GM23338 (cell line): ENCODE results near the gene TRIM28. TPM values are rescaled to one million over a fixed set of nuclear protein-coding genes. Genes with fewer than 3 reads are reported as not detected.
A peak's percentile ranks its signal among the peaks of the same experiment; 100 is the strongest.

Source experiments
- ATAC-seq: fragments of 200-7000 bp; cut with Tn5 transposase; 3 replicates; pipeline ENCODE4 v1.9.1; 2020
- DNase-seq: peaks from one replicate; pipeline ENCODE4 v3.0.0-alpha.2; 2015; ENCODE audit warnings: low spot score
- H2AFZ ChIP-seq: fragments of 200-600 bp; sonication (generic); 2 replicates; pipeline ENCODE4 v1.8.0; 2016; ENCODE audit warnings: antibody characterized with exemption, mild to moderate bottlenecking, moderate library complexity
- H3F3A ChIP-seq: fragments of 200-600 bp; sonication (generic); replicated peaks from 2 replicates; pipeline ENCODE4 v1.8.0; 2017; ENCODE audit warnings: antibody characterized with exemption, mixed run types, low read depth
- H3K27ac ChIP-seq: fragments of 200-600 bp; sonication (generic); 2 replicates; pipeline ENCODE4 v1.6.1; 2016; ENCODE audit warnings: low read depth
- H3K27me3 ChIP-seq: fragments of 200-600 bp; sonication (generic); 2 replicates; pipeline ENCODE4 v1.8.0; 2016; ENCODE audit warnings: mild to moderate bottlenecking, mixed run types, moderate library complexity; ENCODE audit not compliant: insufficient read depth
- H3K36me3 ChIP-seq: fragments of 200-600 bp; sonication (generic); 2 replicates; pipeline ENCODE4 v1.8.0; 2016; ENCODE audit warnings: mild to moderate bottlenecking; ENCODE audit not compliant: insufficient read depth
- H3K4me1 ChIP-seq: fragments of 200-600 bp; sonication (generic); 2 replicates; pipeline ENCODE4 v1.8.0; 2016; ENCODE audit warnings: mild to moderate bottlenecking, moderate library complexity; ENCODE audit not compliant: insufficient read depth
- H3K4me2 ChIP-seq: fragments of 200-600 bp; sonication (generic); 2 replicates; pipeline ENCODE4 v1.7.1; 2017; ENCODE audit warnings: mixed run types
- H3K4me3 ChIP-seq: fragments of 200-600 bp; sonication (generic); 2 replicates; pipeline ENCODE4 v1.6.1; 2016; ENCODE audit warnings: mixed run types
- H3K79me2 ChIP-seq: fragments of 200-600 bp; sonication (generic); replicated peaks from 2 replicates; pipeline ENCODE4 v1.8.0; 2017; ENCODE audit warnings: mild to moderate bottlenecking; ENCODE audit not compliant: insufficient read depth
- H3K9me2 ChIP-seq: fragments of 200-600 bp; sonication (generic); 2 replicates; pipeline ENCODE4 v1.8.0; 2017; ENCODE audit not compliant: insufficient read depth
- H4K20me1 ChIP-seq: fragments of 200-600 bp; sonication (generic); replicated peaks from 2 replicates; pipeline ENCODE4 v1.8.0; 2017; ENCODE audit warnings: mild to moderate bottlenecking; ENCODE audit not compliant: insufficient read depth
- H3K27ac Mint-ChIP-seq: 2 replicates; pipeline ENCODE4 v1.8.0; 2020; ENCODE audit warnings: inconsistent platforms, mild to moderate bottlenecking, moderate library complexity, mixed read lengths
- H3K27me3 Mint-ChIP-seq: 3 replicates; pipeline ENCODE4 v1.8.0; 2022; ENCODE audit warnings: low read depth, mild to moderate bottlenecking, moderate library complexity, mixed read lengths, inconsistent platforms; ENCODE audit not compliant: insufficient read depth, poor library complexity
- H3K36me3 Mint-ChIP-seq: 3 replicates; pipeline ENCODE4 v1.8.0; 2021; ENCODE audit warnings: low read depth, mild to moderate bottlenecking, inconsistent platforms, moderate library complexity, mixed read lengths
- H3K4me1 Mint-ChIP-seq: 3 replicates; pipeline ENCODE4 v1.8.0; 2020; ENCODE audit warnings: mild to moderate bottlenecking, inconsistent platforms, mixed read lengths
- H3K4me3 Mint-ChIP-seq: 3 replicates; pipeline ENCODE4 v1.8.0; 2021; ENCODE audit warnings: moderate library complexity, mild to moderate bottlenecking, inconsistent platforms, mixed read lengths
- H3K9me3 Mint-ChIP-seq: 3 replicates; pipeline ENCODE4 v1.8.0; 2020; ENCODE audit warnings: moderate library complexity, mild to moderate bottlenecking, inconsistent platforms, mixed read lengths
- CREB1 ChIP-seq: fragments of 250-450 bp; sonication (Bioruptor Pico); IDR thresholded peaks from 2 replicates; pipeline ENCODE4 v1.5.0; 2020; ENCODE audit warnings: low read depth, mild to moderate bottlenecking, moderate library complexity
- EZH2 ChIP-seq: fragments of 200-600 bp; sonication (generic); IDR thresholded peaks from one replicate; pipeline ENCODE4 v1.8.0; 2017; ENCODE audit warnings: antibody characterized with exemption, mild to moderate bottlenecking, low read depth; ENCODE audit not compliant: unreplicated experiment
- EZH2phosphoT487 ChIP-seq: fragments of 200-600 bp; sonication (generic); IDR thresholded peaks from one replicate; pipeline ENCODE4 v1.8.1; 2018; ENCODE audit warnings: antibody characterized with exemption; ENCODE audit not compliant: unreplicated experiment
- JUNB ChIP-seq: IDR thresholded peaks from one replicate; pipeline ENCODE4 v1.6.1; 2016; ENCODE audit warnings: antibody characterized with exemption; ENCODE audit not compliant: unreplicated experiment
- NANOG ChIP-seq: IDR thresholded peaks from 2 replicates; pipeline ENCODE4 v1.6.1; 2016; ENCODE audit warnings: antibody characterized with exemption, borderline replicate concordance
- POLR2AphosphoS5 ChIP-seq: IDR thresholded peaks from 2 replicates; pipeline ENCODE4 v1.6.1; 2016; ENCODE audit warnings: antibody characterized with exemption, low read depth
- STAT1 ChIP-seq: IDR thresholded peaks from one replicate; pipeline ENCODE4 v1.6.1; 2016; ENCODE audit warnings: antibody characterized with exemption; ENCODE audit not compliant: unreplicated experiment
- ZNF114 ChIP-seq: fragments of 250-450 bp; sonication (Bioruptor Pico); IDR thresholded peaks from 2 replicates; pipeline ENCODE4 v1.5.0; 2020; ENCODE audit warnings: mild to moderate bottlenecking, moderate library complexity
- ZNF331 ChIP-seq: fragments of 250-450 bp; sonication (Bioruptor Pico); IDR thresholded peaks from 2 replicates; pipeline ENCODE4 v1.5.0; 2020; ENCODE audit warnings: low read depth, mild to moderate bottlenecking, moderate library complexity
- long read RNA-seq: library from polyadenylated mRNA; unstranded; transcript quantifications from one replicate; pipeline ENCODE4 v2.0.0, GENCODE V29; 2020; ENCODE audit not compliant: unreplicated experiment
- polyA plus RNA-seq: library from polyadenylated mRNA; unstranded; fragments of >200 nt; fragmentation: Nextera tagmentation; extraction: Ambion mirVana; gene quantifications from 2 replicates; pipeline ENCODE4 v1.2.1, GENCODE V29; 2016
- total RNA-seq: library from RNA; depleted of rRNA; stranded (reverse); fragments of >200 nt; shearing (Covaris generic); gene quantifications from 2 replicates; pipeline ENCODE4 v1.2.3, GENCODE V29; 2014; rRNA removed
- TF ChIP-seq, protein P1 (sequence below): IDR thresholded peaks from 2 replicates; pipeline ENCODE4 v1.6.1; 2016; ENCODE audit warnings: antibody characterized with exemption
- TF ChIP-seq, protein P2 (sequence below): IDR thresholded peaks from one replicate; pipeline ENCODE4 v1.6.1; 2018; ENCODE audit warnings: antibody characterized with exemption; ENCODE audit not compliant: unreplicated experiment
- TF ChIP-seq, protein P3 (sequence below): fragments of 250-450 bp; sonication (Bioruptor Pico); IDR thresholded peaks from 2 replicates; pipeline ENCODE4 v1.5.0; 2020; ENCODE audit warnings: mild to moderate bottlenecking, moderate library complexity
- TF ChIP-seq, protein P4 (sequence below), 2 experiments: fragments of 200-600 bp in 1 of 2; sonication (generic) in 1 of 2; conservative IDR thresholded peaks; 2 replicates each; pipeline versions ENCODE4 v1.5.1 to v1.6.1; 2016 to 2017; ENCODE audit warnings: antibody characterized with exemption in 2 of 2, low read depth in 2 of 2, mild to moderate bottlenecking in 2 of 2, moderate library complexity in 1 of 2

Gene TRIM28
- total RNA-seq = 1,208 and 1,430 TPM in 2 replicates
- polyA plus RNA-seq = 920 and 1,022 TPM in 2 replicates
- long read RNA-seq, transcript TRIM28-213 (4 exons, 714 nt) = minor isoform, 9 of 89 reads
- long read RNA-seq, transcript TRIM28-201 (17 exons, 2,960 nt) = major isoform, 28 of 89 reads
- long read RNA-seq, partial matches to known transcripts = 42 of 89 reads
- long read RNA-seq, other reads (novel, unspliced or antisense) = 10 of 89 reads

DNA sequence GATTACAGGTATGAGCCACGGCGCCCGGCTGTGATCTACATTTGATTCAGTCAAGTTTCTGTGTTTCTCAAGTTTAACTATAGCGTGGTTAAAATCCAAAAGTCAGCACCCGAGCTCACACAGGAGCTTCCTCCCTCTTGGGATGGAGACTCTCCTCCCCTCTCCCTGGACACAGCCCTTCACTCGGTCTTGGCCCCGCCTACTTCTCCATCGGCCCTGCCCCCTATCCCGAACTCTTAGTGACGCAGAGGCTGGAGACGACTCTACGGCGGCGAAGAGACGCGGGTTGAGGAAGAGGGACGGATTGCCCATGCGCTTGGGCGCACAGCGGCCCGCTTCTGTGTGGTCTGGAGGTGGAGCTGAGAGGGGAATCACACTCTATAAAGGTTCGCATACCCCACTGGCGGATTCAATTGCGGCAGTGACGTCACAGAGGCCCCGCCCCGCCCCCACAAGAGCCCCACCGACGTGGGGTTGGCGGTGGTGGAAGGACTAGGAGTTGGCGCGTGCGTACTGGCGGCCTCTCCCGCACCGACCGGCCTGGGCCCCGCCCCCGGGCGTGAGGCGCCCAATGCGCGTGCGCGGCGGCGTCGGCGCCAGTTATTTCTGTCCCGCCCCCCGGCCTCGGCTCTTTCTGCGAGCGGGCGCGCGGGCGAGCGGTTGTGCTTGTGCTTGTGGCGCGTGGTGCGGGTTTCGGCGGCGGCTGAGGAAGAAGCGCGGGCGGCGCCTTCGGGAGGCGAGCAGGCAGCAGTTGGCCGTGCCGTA is at the start of gene TRIM28:
TRIM28 (plus strand) TSS at position 239 of the 765 bp plus-strand sequence. CDS start 694 bp downstream, outside the sequence.
- H3K4me2 ChIP-seq = peak within 1 kb of the TSS; percentile 98
- H4K20me1 ChIP-seq = peaks cover 37% of the 10 kb centered on the region
- Mint-ChIP-seq H3K36me3 (peaks cover 44% of the 10 kb centered on the region), H3K9me3 (peaks cover 5% of the 10 kb centered on the region; the same call in 2 of the 3 replicates), H3K4me3 (peak within 1 kb of the TSS; percentile 99), H3K4me1 (peaks cover 22% of the 10 kb centered on the region), H3K27me3 (peaks cover 45% of the 10 kb centered on the region), H3K27ac (peak within 1 kb of the TSS; percentile 100)
- peak within 1 kb of the TSS; percentile 99 for H3K4me3 ChIP-seq
- H3K36me3 ChIP-seq = peaks cover 24% of the 10 kb centered on the region
- no peak within 1 kb of the TSS for H2AFZ ChIP-seq
- H3F3A ChIP-seq = peaks cover 43% of the 10 kb centered on the region
- no peaks in the 10 kb centered on the region for H3K9me2 ChIP-seq
- peak within 1 kb of the TSS; percentile 96 for H3K27ac ChIP-seq
- no peak for TF ChIP-seq ZNF114
- TF ChIP-seq, protein P1, sequence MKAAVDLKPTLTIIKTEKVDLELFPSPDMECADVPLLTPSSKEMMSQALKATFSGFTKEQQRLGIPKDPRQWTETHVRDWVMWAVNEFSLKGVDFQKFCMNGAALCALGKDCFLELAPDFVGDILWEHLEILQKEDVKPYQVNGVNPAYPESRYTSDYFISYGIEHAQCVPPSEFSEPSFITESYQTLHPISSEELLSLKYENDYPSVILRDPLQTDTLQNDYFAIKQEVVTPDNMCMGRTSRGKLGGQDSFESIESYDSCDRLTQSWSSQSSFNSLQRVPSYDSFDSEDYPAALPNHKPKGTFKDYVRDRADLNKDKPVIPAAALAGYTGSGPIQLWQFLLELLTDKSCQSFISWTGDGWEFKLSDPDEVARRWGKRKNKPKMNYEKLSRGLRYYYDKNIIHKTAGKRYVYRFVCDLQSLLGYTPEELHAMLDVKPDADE = peak; percentile 46; the same call in 1 of the 2 replicates
- no peak for TF ChIP-seq EZH2phosphoT487
- TF ChIP-seq, protein P2, sequence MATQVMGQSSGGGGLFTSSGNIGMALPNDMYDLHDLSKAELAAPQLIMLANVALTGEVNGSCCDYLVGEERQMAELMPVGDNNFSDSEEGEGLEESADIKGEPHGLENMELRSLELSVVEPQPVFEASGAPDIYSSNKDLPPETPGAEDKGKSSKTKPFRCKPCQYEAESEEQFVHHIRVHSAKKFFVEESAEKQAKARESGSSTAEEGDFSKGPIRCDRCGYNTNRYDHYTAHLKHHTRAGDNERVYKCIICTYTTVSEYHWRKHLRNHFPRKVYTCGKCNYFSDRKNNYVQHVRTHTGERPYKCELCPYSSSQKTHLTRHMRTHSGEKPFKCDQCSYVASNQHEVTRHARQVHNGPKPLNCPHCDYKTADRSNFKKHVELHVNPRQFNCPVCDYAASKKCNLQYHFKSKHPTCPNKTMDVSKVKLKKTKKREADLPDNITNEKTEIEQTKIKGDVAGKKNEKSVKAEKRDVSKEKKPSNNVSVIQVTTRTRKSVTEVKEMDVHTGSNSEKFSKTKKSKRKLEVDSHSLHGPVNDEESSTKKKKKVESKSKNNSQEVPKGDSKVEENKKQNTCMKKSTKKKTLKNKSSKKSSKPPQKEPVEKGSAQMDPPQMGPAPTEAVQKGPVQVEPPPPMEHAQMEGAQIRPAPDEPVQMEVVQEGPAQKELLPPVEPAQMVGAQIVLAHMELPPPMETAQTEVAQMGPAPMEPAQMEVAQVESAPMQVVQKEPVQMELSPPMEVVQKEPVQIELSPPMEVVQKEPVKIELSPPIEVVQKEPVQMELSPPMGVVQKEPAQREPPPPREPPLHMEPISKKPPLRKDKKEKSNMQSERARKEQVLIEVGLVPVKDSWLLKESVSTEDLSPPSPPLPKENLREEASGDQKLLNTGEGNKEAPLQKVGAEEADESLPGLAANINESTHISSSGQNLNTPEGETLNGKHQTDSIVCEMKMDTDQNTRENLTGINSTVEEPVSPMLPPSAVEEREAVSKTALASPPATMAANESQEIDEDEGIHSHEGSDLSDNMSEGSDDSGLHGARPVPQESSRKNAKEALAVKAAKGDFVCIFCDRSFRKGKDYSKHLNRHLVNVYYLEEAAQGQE = no peak
- peak; percentile 93 for TF ChIP-seq POLR2AphosphoS5
- TF ChIP-seq CREB1 (CRISPR knock-in tag) = peak; percentile 98
- TF ChIP-seq, protein P3, sequence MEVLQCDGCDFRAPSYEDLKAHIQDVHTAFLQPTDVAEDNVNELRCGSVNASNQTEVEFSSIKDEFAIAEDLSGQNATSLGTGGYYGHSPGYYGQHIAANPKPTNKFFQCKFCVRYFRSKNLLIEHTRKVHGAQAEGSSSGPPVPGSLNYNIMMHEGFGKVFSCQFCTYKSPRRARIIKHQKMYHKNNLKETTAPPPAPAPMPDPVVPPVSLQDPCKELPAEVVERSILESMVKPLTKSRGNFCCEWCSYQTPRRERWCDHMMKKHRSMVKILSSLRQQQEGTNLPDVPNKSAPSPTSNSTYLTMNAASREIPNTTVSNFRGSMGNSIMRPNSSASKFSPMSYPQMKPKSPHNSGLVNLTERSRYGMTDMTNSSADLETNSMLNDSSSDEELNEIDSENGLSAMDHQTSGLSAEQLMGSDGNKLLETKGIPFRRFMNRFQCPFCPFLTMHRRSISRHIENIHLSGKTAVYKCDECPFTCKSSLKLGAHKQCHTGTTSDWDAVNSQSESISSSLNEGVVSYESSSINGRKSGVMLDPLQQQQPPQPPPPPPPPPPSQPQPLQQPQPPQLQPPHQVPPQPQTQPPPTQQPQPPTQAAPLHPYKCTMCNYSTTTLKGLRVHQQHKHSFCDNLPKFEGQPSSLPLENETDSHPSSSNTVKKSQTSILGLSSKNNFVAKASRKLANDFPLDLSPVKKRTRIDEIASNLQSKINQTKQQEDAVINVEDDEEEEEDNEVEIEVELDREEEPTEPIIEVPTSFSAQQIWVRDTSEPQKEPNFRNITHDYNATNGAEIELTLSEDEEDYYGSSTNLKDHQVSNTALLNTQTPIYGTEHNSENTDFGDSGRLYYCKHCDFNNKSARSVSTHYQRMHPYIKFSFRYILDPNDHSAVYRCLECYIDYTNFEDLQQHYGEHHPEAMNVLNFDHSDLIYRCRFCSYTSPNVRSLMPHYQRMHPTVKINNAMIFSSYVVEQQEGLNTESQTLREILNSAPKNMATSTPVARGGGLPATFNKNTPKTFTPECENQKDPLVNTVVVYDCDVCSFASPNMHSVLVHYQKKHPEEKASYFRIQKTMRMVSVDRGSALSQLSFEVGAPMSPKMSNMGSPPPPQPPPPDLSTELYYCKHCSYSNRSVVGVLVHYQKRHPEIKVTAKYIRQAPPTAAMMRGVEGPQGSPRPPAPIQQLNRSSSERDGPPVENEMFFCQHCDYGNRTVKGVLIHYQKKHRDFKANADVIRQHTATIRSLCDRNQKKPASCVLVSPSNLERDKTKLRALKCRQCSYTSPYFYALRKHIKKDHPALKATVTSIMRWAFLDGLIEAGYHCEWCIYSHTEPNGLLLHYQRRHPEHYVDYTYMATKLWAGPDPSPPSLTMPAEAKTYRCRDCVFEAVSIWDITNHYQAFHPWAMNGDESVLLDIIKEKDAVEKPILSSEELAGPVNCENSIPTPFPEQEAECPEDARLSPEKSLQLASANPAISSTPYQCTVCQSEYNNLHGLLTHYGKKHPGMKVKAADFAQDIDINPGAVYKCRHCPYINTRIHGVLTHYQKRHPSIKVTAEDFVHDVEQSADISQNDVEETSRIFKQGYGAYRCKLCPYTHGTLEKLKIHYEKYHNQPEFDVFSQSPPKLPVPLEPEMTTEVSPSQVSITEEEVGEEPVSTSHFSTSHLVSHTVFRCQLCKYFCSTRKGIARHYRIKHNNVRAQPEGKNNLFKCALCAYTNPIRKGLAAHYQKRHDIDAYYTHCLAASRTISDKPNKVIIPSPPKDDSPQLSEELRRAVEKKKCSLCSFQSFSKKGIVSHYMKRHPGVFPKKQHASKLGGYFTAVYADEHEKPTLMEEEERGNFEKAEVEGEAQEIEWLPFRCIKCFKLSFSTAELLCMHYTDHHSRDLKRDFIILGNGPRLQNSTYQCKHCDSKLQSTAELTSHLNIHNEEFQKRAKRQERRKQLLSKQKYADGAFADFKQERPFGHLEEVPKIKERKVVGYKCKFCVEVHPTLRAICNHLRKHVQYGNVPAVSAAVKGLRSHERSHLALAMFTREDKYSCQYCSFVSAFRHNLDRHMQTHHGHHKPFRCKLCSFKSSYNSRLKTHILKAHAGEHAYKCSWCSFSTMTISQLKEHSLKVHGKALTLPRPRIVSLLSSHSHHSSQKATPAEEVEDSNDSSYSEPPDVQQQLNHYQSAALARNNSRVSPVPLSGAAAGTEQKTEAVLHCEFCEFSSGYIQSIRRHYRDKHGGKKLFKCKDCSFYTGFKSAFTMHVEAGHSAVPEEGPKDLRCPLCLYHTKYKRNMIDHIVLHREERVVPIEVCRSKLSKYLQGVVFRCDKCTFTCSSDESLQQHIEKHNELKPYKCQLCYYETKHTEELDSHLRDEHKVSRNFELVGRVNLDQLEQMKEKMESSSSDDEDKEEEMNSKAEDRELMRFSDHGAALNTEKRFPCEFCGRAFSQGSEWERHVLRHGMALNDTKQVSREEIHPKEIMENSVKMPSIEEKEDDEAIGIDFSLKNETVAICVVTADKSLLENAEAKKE = no peak
- no peak for TF ChIP-seq STAT1
- no peak for TF ChIP-seq ZNF331 (CRISPR knock-in tag)
- no peak for TF ChIP-seq JUNB
- TF ChIP-seq EZH2 = no peak
- TF ChIP-seq, protein P4, sequence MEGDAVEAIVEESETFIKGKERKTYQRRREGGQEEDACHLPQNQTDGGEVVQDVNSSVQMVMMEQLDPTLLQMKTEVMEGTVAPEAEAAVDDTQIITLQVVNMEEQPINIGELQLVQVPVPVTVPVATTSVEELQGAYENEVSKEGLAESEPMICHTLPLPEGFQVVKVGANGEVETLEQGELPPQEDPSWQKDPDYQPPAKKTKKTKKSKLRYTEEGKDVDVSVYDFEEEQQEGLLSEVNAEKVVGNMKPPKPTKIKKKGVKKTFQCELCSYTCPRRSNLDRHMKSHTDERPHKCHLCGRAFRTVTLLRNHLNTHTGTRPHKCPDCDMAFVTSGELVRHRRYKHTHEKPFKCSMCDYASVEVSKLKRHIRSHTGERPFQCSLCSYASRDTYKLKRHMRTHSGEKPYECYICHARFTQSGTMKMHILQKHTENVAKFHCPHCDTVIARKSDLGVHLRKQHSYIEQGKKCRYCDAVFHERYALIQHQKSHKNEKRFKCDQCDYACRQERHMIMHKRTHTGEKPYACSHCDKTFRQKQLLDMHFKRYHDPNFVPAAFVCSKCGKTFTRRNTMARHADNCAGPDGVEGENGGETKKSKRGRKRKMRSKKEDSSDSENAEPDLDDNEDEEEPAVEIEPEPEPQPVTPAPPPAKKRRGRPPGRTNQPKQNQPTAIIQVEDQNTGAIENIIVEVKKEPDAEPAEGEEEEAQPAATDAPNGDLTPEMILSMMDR (conservative IDR thresholded peaks at IDR 0.05; ENCODE audit: low read depth in 2 of 2) = no peak
- TF ChIP-seq NANOG = no peak
- H3K4me1 ChIP-seq = peaks cover 8% of the 10 kb centered on the region; the same call in 1 of the 2 replicates
- peaks cover 15% of the 10 kb centered on the region; the same call in 1 of the 2 replicates for H3K27me3 ChIP-seq
- DNase-seq = peak; percentile 98
- H3K79me2 ChIP-seq = peaks cover 37% of the 10 kb centered on the region
- peak; percentile 95 for ATAC-seq
